ENCODE measurements around the gene MTREX.

Gene MTREX

GRCh38 chr5:55440188-55440646 is 132.4 kb downstream of the MTREX start:
- TF ChIP-seq POLR2A (IDR thresholded peaks at IDR 0.05; ENCODE audit: low read depth, low read length) (no peak), POLR2AphosphoS5 (IDR thresholded peaks at IDR 0.05; ENCODE audit: low read depth, low read length) (no peak), TAF1 (IDR thresholded peaks at IDR 0.05; ENCODE audit: borderline replicate concordance, low read depth, low read length) (no peak)
- FAIRE-seq (no peak), DNase-seq (ENCODE audit: insufficient read length) (no peak)

- TF ChIP-seq POLR2AphosphoS5 (IDR thresholded peaks at IDR 0.05; ENCODE audit: low read depth, low read length): no peak
- no peak for TF ChIP-seq POLR2A (IDR thresholded peaks at IDR 0.05; ENCODE audit: low read depth, low read length)
- TF ChIP-seq TAF1 (IDR thresholded peaks at IDR 0.05; ENCODE audit: borderline replicate concordance, low read depth, low read length): no peak
- no peak for FAIRE-seq
- no peak for DNase-seq (ENCODE audit: insufficient read length)
Measured at GRCh38 chr5:55441107-55441771, 133.4 kb downstream of the MTREX start.

DNA sequence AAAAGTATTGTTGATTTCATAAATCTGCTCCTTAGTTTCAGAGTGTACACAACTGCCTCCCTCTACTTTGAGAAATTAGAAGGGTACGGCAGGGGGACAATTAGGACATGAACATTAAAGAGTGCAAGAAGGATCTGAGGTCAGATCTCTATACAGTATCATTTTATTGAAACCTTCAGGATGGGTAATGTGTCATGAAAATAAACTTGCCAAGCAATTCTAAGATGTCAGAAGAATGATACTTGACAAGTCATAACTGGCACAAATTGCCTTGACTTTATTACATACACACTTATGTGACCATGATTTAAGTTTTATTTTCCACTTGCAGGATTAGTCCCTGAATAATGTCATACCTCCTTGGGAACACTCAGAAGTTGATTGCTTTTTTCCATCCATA is 134.2 kb downstream of the MTREX start:
- FAIRE-seq (no peak), DNase-seq (ENCODE audit: insufficient read length) (no peak)
- TF ChIP-seq POLR2AphosphoS5 (IDR thresholded peaks at IDR 0.05; ENCODE audit: low read depth, low read length): no peak
- TF ChIP-seq POLR2A (IDR thresholded peaks at IDR 0.05; ENCODE audit: low read depth, low read length): no peak

- FAIRE-seq (no peak), DNase-seq (ENCODE audit: insufficient read length) (no peak)
- no peak for TF ChIP-seq POLR2AphosphoS5 (IDR thresholded peaks at IDR 0.05; ENCODE audit: low read depth, low read length)
Measured at GRCh38 chr5:55445791-55446190, 138.0 kb downstream of the MTREX start.

DNA sequence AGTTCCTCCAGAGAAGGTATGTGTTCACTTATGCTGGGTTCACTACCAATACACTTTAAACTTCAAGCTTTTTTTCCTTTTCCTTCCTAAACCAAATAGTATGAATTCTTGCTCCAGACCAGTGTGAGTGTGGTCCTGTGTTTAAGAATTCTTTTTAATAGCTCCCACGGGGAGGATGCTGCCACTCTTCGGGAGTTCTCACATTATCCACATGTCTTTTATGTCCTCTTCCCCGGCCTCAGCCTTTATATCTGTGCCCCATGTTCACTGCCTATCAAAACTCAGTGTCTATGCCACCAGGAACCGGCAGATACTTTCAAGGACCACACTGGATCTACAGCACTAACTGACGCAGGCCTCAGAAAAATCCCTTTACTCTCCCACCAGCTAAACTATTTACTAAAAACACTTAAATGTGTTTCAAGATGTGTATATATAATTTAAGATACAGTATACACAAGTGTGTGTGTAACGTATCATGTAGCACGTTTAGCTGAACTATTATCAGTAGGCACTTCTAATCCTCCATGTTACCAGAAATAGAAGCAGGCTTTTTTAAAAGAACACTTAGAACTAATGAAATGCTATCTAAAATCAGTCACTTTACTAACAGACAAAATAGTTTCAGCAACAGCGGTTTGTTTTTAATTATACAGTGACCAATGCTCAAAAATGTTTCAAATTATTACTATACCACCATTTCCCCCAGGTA is 139.0 kb downstream of the MTREX start:
- FAIRE-seq: no peak
- no peak for TF ChIP-seq POLR2AphosphoS5 (IDR thresholded peaks at IDR 0.05; ENCODE audit: low read depth, low read length)
- no peak for TF ChIP-seq POLR2A (IDR thresholded peaks at IDR 0.05; ENCODE audit: low read depth, low read length)
- no peak for DNase-seq (ENCODE audit: insufficient read length)

GRCh38 chr5:55450050-55450765 is 142.4 kb downstream of the MTREX start:
- DNase-seq (ENCODE audit: insufficient read length) (no peak), FAIRE-seq (no peak)
- TF ChIP-seq POLR2AphosphoS5 (IDR thresholded peaks at IDR 0.05; ENCODE audit: low read depth, low read length): no peak
- no peak for TF ChIP-seq POLR2A (IDR thresholded peaks at IDR 0.05; ENCODE audit: low read depth, low read length)
- no peak for TF ChIP-seq TAF1 (IDR thresholded peaks at IDR 0.05; ENCODE audit: borderline replicate concordance, low read depth, low read length)

- TF ChIP-seq TAF1 (IDR thresholded peaks at IDR 0.05; ENCODE audit: borderline replicate concordance, low read depth, low read length): no peak
- no peak for TF ChIP-seq POLR2A (IDR thresholded peaks at IDR 0.05; ENCODE audit: low read depth, low read length)
- no peak for TF ChIP-seq POLR2AphosphoS5 (IDR thresholded peaks at IDR 0.05; ENCODE audit: low read depth, low read length)
- no peak for FAIRE-seq
- no peak for DNase-seq (ENCODE audit: insufficient read length)
Measured at GRCh38 chr5:55451976-55452375, 144.2 kb downstream of the MTREX start.

GRCh38 chr5:55453211-55453610 is 145.4 kb downstream of the MTREX start:
- FAIRE-seq (no peak), DNase-seq (ENCODE audit: insufficient read length) (no peak)
- no peak for TF ChIP-seq POLR2A (IDR thresholded peaks at IDR 0.05; ENCODE audit: low read depth, low read length)
- no peak for TF ChIP-seq TAF1 (IDR thresholded peaks at IDR 0.05; ENCODE audit: borderline replicate concordance, low read depth, low read length)
- TF ChIP-seq POLR2AphosphoS5 (IDR thresholded peaks at IDR 0.05; ENCODE audit: low read depth, low read length): no peak

DNA sequence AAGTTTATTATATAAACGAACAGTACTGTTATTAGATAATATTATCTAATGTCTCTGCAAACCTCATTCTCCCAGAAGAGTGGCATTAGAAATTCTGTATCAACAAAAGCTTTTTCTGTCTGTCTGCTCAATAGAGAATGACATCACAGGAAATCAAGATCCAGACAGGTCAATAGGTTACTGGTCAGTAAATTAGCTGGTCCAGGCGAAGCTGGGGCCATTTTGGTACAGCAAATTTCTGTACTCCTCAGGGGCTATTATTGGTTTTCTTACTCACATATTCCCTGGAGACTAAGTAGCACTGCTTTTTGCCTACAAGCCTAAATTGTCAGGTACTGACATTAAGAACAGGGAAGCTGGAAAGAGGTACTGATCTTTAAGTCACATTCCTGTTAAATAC is 146.5 kb downstream of the MTREX start:
- TF ChIP-seq POLR2A (IDR thresholded peaks at IDR 0.05; ENCODE audit: low read depth, low read length) (no peak), TAF1 (IDR thresholded peaks at IDR 0.05; ENCODE audit: borderline replicate concordance, low read depth, low read length) (no peak), POLR2AphosphoS5 (IDR thresholded peaks at IDR 0.05; ENCODE audit: low read depth, low read length) (no peak)
- DNase-seq (ENCODE audit: insufficient read length) (no peak), FAIRE-seq (no peak)

- FAIRE-seq: no peak
- TF ChIP-seq POLR2A (IDR thresholded peaks at IDR 0.05; ENCODE audit: low read depth, low read length): no peak
- no peak for TF ChIP-seq TAF1 (IDR thresholded peaks at IDR 0.05; ENCODE audit: borderline replicate concordance, low read depth, low read length)
- no peak for TF ChIP-seq POLR2AphosphoS5 (IDR thresholded peaks at IDR 0.05; ENCODE audit: low read depth, low read length)
- DNase-seq (ENCODE audit: insufficient read length): no peak
Measured at GRCh38 chr5:55456216-55456895, 148.6 kb downstream of the MTREX start.

GRCh38 chr5:55459572-55459971 is 151.8 kb downstream of the MTREX start:
- FAIRE-seq: no peak

More at GRCh38 chr5:55459572-55459971, 151.8 kb downstream of the MTREX start:
- no peak for DNase-seq (ENCODE audit: insufficient read length)
- TF ChIP-seq TAF1 (IDR thresholded peaks at IDR 0.05; ENCODE audit: borderline replicate concordance, low read depth, low read length) (no peak), POLR2AphosphoS5 (IDR thresholded peaks at IDR 0.05; ENCODE audit: low read depth, low read length) (no peak), POLR2A (IDR thresholded peaks at IDR 0.05; ENCODE audit: low read depth, low read length) (no peak)

Measured in GM12892 (cell line).